ENCODE measurements around the gene SERPINA1. TPM values are rescaled to one million over a fixed set of nuclear protein-coding genes. Genes with fewer than 3 reads are reported as not detected.

The SERPINA1 gene
- total and polyA plus RNA-seq, 2 experiments from 2014 or later = 0.16 to 0.65 TPM

GRCh38 chr14:94341656-94342333 is 46.6 kb downstream of the SERPINA1 start:
- Histone ChIP-seq H3K4me3 (peak overlapping the region; percentile 48; the same call in 1 of the 2 replicates), H3K9me3 (ENCODE audit: low read depth) (no peaks in the 10 kb centered on the region), H3K9ac (peak overlapping the region; percentile 54), H3K27me3 (replicated peaks; ENCODE audit: insufficient read depth) (no peaks in the 10 kb centered on the region), H3K4me1 (ENCODE audit: insufficient read depth) (peaks cover 31% of the 10 kb centered on the region), H3K27ac (peak overlapping the region; percentile 82), H3K4me2 (ENCODE audit: unreplicated experiment) (peak overlapping the region; percentile 73), H3K9me2 (ENCODE audit: insufficient read depth) (no peaks in the 10 kb centered on the region), H2AFZ (peak overlapping the region; percentile 32; the same call in 1 of the 2 replicates), H3K79me2 (ENCODE audit: insufficient read depth) (no peaks in the 10 kb centered on the region), H3K36me3 (ENCODE audit: low read depth) (no peaks in the 10 kb centered on the region), H3F3A (ENCODE audit: insufficient read depth) (peaks cover 23% of the 10 kb centered on the region), H4K20me1 (ENCODE audit: insufficient read depth) (no peaks in the 10 kb centered on the region)
- no peak for TF ChIP-seq EZH2phosphoT487 (IDR thresholded peaks at IDR 0.05; ENCODE audit: insufficient read depth, low read depth)
- TF ChIP-seq EZH2 (IDR thresholded peaks at IDR 0.05; ENCODE audit: insufficient read depth, poor library complexity, severe bottlenecking) = no peak
- 38% methylated on average over 5 of the region's 5 CpGs for WGBS, 2 experiments (ENCODE audit: low coverage in 1 of 2, low lambda C conversion rate in 2 of 2, missing lambda C conversion rate in 2 of 2)
- DNase-seq = peak; percentile 61
- in situ Hi-C loops (cut with MboI) = no loop called here

GRCh38 chr14:94340533-94340932 is 47.9 kb downstream of the SERPINA1 start:
- Histone ChIP-seq H3K27ac (no peak overlapping the region), H2AFZ (no peak overlapping the region), H3K4me2 (ENCODE audit: unreplicated experiment) (no peak overlapping the region), H3K9me3 (ENCODE audit: low read depth) (no peaks in the 10 kb centered on the region), H3K4me3 (no peak overlapping the region), H3K27me3 (replicated peaks; ENCODE audit: insufficient read depth) (no peaks in the 10 kb centered on the region), H3K9ac (no peak overlapping the region), H3K4me1 (ENCODE audit: insufficient read depth) (peaks cover 24% of the 10 kb centered on the region), H3F3A (ENCODE audit: insufficient read depth) (peaks cover 22% of the 10 kb centered on the region), H3K79me2 (ENCODE audit: insufficient read depth) (no peaks in the 10 kb centered on the region), H3K36me3 (ENCODE audit: low read depth) (no peaks in the 10 kb centered on the region), H4K20me1 (ENCODE audit: insufficient read depth) (no peaks in the 10 kb centered on the region), H3K9me2 (ENCODE audit: insufficient read depth) (no peaks in the 10 kb centered on the region)
- TF ChIP-seq EZH2phosphoT487 (IDR thresholded peaks at IDR 0.05; ENCODE audit: insufficient read depth, low read depth) = no peak
- no peak for TF ChIP-seq EZH2 (IDR thresholded peaks at IDR 0.05; ENCODE audit: insufficient read depth, poor library complexity, severe bottlenecking)
- in situ Hi-C loops (cut with MboI) = no loop called here
- no peak for DNase-seq

- DNase-seq = no peak
- H3K36me3 ChIP-seq (ENCODE audit: low read depth) = no peaks in the 10 kb centered on the region
- no peaks in the 10 kb centered on the region for H3K9me3 ChIP-seq (ENCODE audit: low read depth)
- TF ChIP-seq EZH2 (IDR thresholded peaks at IDR 0.05; ENCODE audit: insufficient read depth, poor library complexity, severe bottlenecking) (no peak), EZH2phosphoT487 (IDR thresholded peaks at IDR 0.05; ENCODE audit: insufficient read depth, low read depth) (no peak)
- H3K4me2 ChIP-seq (ENCODE audit: unreplicated experiment) = no peak overlapping the region
- peaks cover 15% of the 10 kb centered on the region for H3K4me1 ChIP-seq (ENCODE audit: insufficient read depth)
- H2AFZ ChIP-seq = no peak overlapping the region
- peaks cover 17% of the 10 kb centered on the region for H3F3A ChIP-seq (ENCODE audit: insufficient read depth)
- no peaks in the 10 kb centered on the region for H3K27me3 ChIP-seq (replicated peaks; ENCODE audit: insufficient read depth)
- no peak overlapping the region for H3K9ac ChIP-seq
- H3K27ac ChIP-seq = no peak overlapping the region
- no peaks in the 10 kb centered on the region for H4K20me1 ChIP-seq (ENCODE audit: insufficient read depth)
- H3K4me3 ChIP-seq = no peak overlapping the region
- H3K9me2 ChIP-seq (ENCODE audit: insufficient read depth) = no peaks in the 10 kb centered on the region
- WGBS, 2 experiments (ENCODE audit: low coverage in 1 of 2, low lambda C conversion rate in 2 of 2, missing lambda C conversion rate in 2 of 2) = 92 to 94% methylated on average over 2 of the region's 2 CpGs
- no peaks in the 10 kb centered on the region for H3K79me2 ChIP-seq (ENCODE audit: insufficient read depth)
- in situ Hi-C loops (cut with MboI) = no loop called here
These were observed 50.4 kb downstream of the SERPINA1 start for GRCh38 chr14:94338023-94338422.

GRCh38 chr14:94337274-94337673 is 51.1 kb downstream of the SERPINA1 start:
- no peaks in the 10 kb centered on the region for H3K9me3 ChIP-seq (ENCODE audit: low read depth)
- no peaks in the 10 kb centered on the region for H3K9me2 ChIP-seq (ENCODE audit: insufficient read depth)
- no peaks in the 10 kb centered on the region for H3K79me2 ChIP-seq (ENCODE audit: insufficient read depth)
- no peaks in the 10 kb centered on the region for H3K36me3 ChIP-seq (ENCODE audit: low read depth)
- H3F3A ChIP-seq (ENCODE audit: insufficient read depth) = peaks cover 11% of the 10 kb centered on the region
- no peak overlapping the region for H3K4me3 ChIP-seq
- H2AFZ ChIP-seq = no peak overlapping the region
- H3K9ac ChIP-seq = no peak overlapping the region
- in situ Hi-C loops (cut with MboI) = no loop called here
- no peak for TF ChIP-seq EZH2 (IDR thresholded peaks at IDR 0.05; ENCODE audit: insufficient read depth, poor library complexity, severe bottlenecking)
- no peak for TF ChIP-seq EZH2phosphoT487 (IDR thresholded peaks at IDR 0.05; ENCODE audit: insufficient read depth, low read depth)
- H3K27me3 ChIP-seq (replicated peaks; ENCODE audit: insufficient read depth) = no peaks in the 10 kb centered on the region
- 49 to 55% methylated on average over 6 of the region's 6 CpGs for WGBS, 2 experiments (ENCODE audit: low coverage in 1 of 2, low lambda C conversion rate in 2 of 2, missing lambda C conversion rate in 2 of 2)
- H4K20me1 ChIP-seq (ENCODE audit: insufficient read depth) = no peaks in the 10 kb centered on the region
- H3K27ac ChIP-seq = no peak overlapping the region
- peak; percentile 72 for DNase-seq
- peaks cover 10% of the 10 kb centered on the region for H3K4me1 ChIP-seq (ENCODE audit: insufficient read depth)
- no peak overlapping the region for H3K4me2 ChIP-seq (ENCODE audit: unreplicated experiment)
